Measurements from ENCODE around the gene MUC12.
"Not testable (repeated sequence)": the region's sequence is repeated elsewhere in the genome, so short reads cannot be mapped to it uniquely, and the experiment has no call there.

The MUC12 gene

GRCh38 chr7:100972002-100972347, 2.6 kb downstream of the MUC12 start:
- no peak for DNase-seq (ENCODE audit: low read depth)
- in situ Hi-C loops (cut with HindIII; ENCODE audit: low sequenced_read_pairs) = no loop called here
- no peak for TF ChIP-seq CTCF (IDR thresholded peaks at IDR 0.05; ENCODE audit: low read depth, low read length, missing control alignments)
- no peak overlapping the region for H3K4me3 ChIP-seq (ENCODE audit: low read depth, low read length)

- in situ Hi-C loops (cut with HindIII; ENCODE audit: low sequenced_read_pairs) = no loop called here
- no peak for DNase-seq (ENCODE audit: low read depth)
Observed at GRCh38 chr7:100974021-100974420, 4.7 kb downstream of the MUC12 start.

GRCh38 chr7:100975371-100975821, 6.0 kb downstream of the MUC12 start:
- DNase-seq (ENCODE audit: low read depth) = no peak
- H3K4me3 ChIP-seq (ENCODE audit: low read depth, low read length) = no peak overlapping the region
- no peak for TF ChIP-seq CTCF (IDR thresholded peaks at IDR 0.05; ENCODE audit: low read depth, low read length, missing control alignments)
- in situ Hi-C loops (cut with HindIII; ENCODE audit: low sequenced_read_pairs) = no loop called here

More at GRCh38 chr7:100974021-100974420, 4.7 kb downstream of the MUC12 start:
- no peak overlapping the region for H3K4me3 ChIP-seq (ENCODE audit: low read depth, low read length)
- no peak for TF ChIP-seq CTCF (IDR thresholded peaks at IDR 0.05; ENCODE audit: low read depth, low read length, missing control alignments)

- no peak for DNase-seq (ENCODE audit: low read depth)
- in situ Hi-C loops (cut with HindIII; ENCODE audit: low sequenced_read_pairs) = no loop called here
- TF ChIP-seq CTCF (IDR thresholded peaks at IDR 0.05; ENCODE audit: low read depth, low read length, missing control alignments) = no peak
- H3K4me3 ChIP-seq (ENCODE audit: low read depth, low read length) = no peak overlapping the region
Observed at GRCh38 chr7:100978300-100978699, 8.9 kb downstream of the MUC12 start.

- no peak for TF ChIP-seq CTCF (IDR thresholded peaks at IDR 0.05; ENCODE audit: low read depth, low read length, missing control alignments)
- in situ Hi-C loops (cut with HindIII; ENCODE audit: low sequenced_read_pairs) = no loop called here
- DNase-seq (ENCODE audit: low read depth) = no peak
- no peak overlapping the region for H3K4me3 ChIP-seq (ENCODE audit: low read depth, low read length)
Observed at GRCh38 chr7:100983451-100984187, 14.3 kb downstream of the MUC12 start.

GRCh38 chr7:100984241-100984918, 15.0 kb downstream of the MUC12 start:
- in situ Hi-C loops (cut with HindIII; ENCODE audit: low sequenced_read_pairs); DNase-seq (ENCODE audit: low read depth); H3K4me3 ChIP-seq (ENCODE audit: low read depth, low read length): not testable (repeated sequence)

GRCh38 chr7:100985033-100985797, 15.8 kb downstream of the MUC12 start:
- DNase-seq (ENCODE audit: low read depth); in situ Hi-C loops (cut with HindIII; ENCODE audit: low sequenced_read_pairs): not testable (repeated sequence)

More at GRCh38 chr7:100985033-100985797, 15.8 kb downstream of the MUC12 start:
- not testable (repeated sequence) for H3K4me3 ChIP-seq (ENCODE audit: low read depth, low read length)

Data from astrocyte of the cerebellum (primary cell).